HG03060 (cell line): Measurements from ENCODE around the gene PIK3C3.
"Not testable (repeated sequence)": the region's sequence is repeated elsewhere in the genome, so short reads cannot be mapped to it uniquely, and the experiment has no call there.

Experiments
- ATAC-seq: cut with Tn5 transposase; IDR thresholded peaks from one replicate; pipeline ENCODE4 v1.9.1; 2021; ENCODE audit warnings: low read depth, moderate number of reproducible peaks; ENCODE audit not compliant: unreplicated experiment

PIK3C3 gene

GRCh38 chr18:42011053-42011452, 56.0 kb downstream of the PIK3C3 start:
- ATAC-seq, result peak; percentile 97

- ATAC-seq, result no peak
These were observed 63.8 kb downstream of the PIK3C3 start for GRCh38 chr18:42018831-42019230.

GRCh38 chr18:42024131-42024530, 69.1 kb downstream of the PIK3C3 start:
- no peak for ATAC-seq

GRCh38 chr18:42025491-42025890, 70.5 kb downstream of the PIK3C3 start:
- ATAC-seq, result no peak

GRCh38 chr18:42025974-42026625, 71.1 kb downstream of the PIK3C3 start:
- ATAC-seq, result peak; percentile 92

- no peak for ATAC-seq
These were observed 73.3 kb downstream of the PIK3C3 start for GRCh38 chr18:42028247-42028832.

- no peak for ATAC-seq
These were observed 74.1 kb downstream of the PIK3C3 start for GRCh38 chr18:42029092-42029491.

- no peak for ATAC-seq
These were observed 75.7 kb downstream of the PIK3C3 start for GRCh38 chr18:42030586-42031182.

- ATAC-seq, result no peak
These were observed 77.4 kb downstream of the PIK3C3 start for GRCh38 chr18:42032447-42032846.

- no peak for ATAC-seq
These were observed 78.2 kb downstream of the PIK3C3 start for GRCh38 chr18:42033137-42033810.

- no peak for ATAC-seq
These were observed 83.9 kb downstream of the PIK3C3 start for GRCh38 chr18:42038936-42039335.

- ATAC-seq, result no peak
These were observed 84.4 kb downstream of the PIK3C3 start for GRCh38 chr18:42039396-42039795.

- no peak for ATAC-seq
These were observed 86.8 kb downstream of the PIK3C3 start for GRCh38 chr18:42041793-42042192.

- ATAC-seq, result no peak
These were observed 90.3 kb downstream of the PIK3C3 start for GRCh38 chr18:42045346-42045745.

- no peak for ATAC-seq
These were observed 92.7 kb downstream of the PIK3C3 start for GRCh38 chr18:42047721-42048120.

- ATAC-seq, result no peak
These were observed 93.1 kb downstream of the PIK3C3 start for GRCh38 chr18:42048158-42048557.

- ATAC-seq, result not testable (repeated sequence)
These were observed 94.5 kb downstream of the PIK3C3 start for GRCh38 chr18:42049536-42049935.

- ATAC-seq, result no peak
These were observed 96.4 kb downstream of the PIK3C3 start for GRCh38 chr18:42051411-42051810.

- no peak for ATAC-seq
These were observed 97.2 kb downstream of the PIK3C3 start for GRCh38 chr18:42052122-42052708.

- peak; percentile 79 for ATAC-seq
These were observed 98.3 kb downstream of the PIK3C3 start for GRCh38 chr18:42053188-42053781.

GRCh38 chr18:42064109-42064508, 109.1 kb downstream of the PIK3C3 start:
- ATAC-seq, result no peak
